Measurements from ENCODE around the gene AIG1.
A peak's percentile ranks its signal among the peaks of the same experiment; 100 is the strongest.
"Not testable (repeated sequence)": the region's sequence is repeated elsewhere in the genome, so short reads cannot be mapped to it uniquely, and the experiment has no call there.

The AIG1 gene

DNA sequence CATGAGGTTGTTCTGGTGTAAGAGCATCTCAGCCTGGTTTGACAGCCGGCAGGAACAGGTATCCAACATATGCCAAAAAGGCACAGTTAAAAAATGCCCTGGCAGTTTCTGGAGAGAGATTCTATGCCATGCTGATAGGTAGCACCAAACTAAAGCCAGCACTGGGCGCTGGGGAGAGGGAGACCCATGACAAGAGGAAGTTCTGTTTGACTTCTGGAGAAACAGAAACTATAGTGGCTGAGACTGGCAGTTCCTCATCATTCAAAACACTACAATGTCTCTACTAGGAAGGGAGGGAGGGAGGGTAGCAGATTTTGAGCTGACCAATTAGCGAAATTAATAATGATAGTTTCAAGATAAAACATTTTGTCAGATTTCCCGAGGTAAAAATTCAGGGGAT, 215.7 kb downstream of the AIG1 start:
- no peak for DNase-seq (ENCODE audit: low spot score)

- no peak for DNase-seq (ENCODE audit: low spot score)
Observed at GRCh38 chr6:143279385-143279784, 218.7 kb downstream of the AIG1 start.

DNA sequence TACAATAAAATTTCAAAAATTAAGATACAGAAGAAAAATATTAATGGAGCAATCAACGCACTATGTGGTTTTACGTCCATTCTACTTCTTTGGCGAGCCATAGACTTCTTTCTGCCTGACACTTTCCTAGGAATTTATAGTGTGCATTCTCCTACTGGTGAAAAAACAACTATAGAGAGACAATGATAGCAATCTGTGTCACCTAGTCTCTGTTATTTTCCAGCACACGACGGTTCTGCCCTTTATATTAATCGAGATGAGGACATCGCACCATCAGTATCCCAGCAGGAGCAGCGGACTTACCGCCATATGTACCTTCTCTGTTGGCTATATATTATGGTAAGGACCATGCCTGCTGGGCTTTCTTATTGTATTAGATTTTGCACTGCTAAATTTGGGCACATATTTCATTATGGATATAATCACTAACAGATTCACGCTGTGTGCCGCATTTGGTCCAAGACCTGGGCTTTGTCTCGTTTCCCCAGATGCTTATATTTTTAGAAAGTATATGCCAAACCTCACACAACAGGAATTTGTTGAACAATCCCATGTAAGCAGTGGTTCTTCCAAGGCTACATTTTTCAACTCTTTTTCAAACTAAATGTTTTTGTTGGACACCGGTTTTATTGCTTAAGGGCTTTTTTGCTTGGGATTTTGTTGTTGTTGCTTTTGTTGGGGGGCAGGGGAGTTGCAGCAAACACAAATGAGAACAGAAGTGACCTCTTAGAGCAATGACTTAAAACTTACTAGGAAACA, 223.4 kb downstream of the AIG1 start:
- no peak for DNase-seq (ENCODE audit: low spot score)

GRCh38 chr6:143286251-143286795, 225.6 kb downstream of the AIG1 start:
- DNase-seq (ENCODE audit: low spot score), result no peak

GRCh38 chr6:143288923-143289322, 228.2 kb downstream of the AIG1 start:
- DNase-seq (ENCODE audit: low spot score), result no peak

DNA sequence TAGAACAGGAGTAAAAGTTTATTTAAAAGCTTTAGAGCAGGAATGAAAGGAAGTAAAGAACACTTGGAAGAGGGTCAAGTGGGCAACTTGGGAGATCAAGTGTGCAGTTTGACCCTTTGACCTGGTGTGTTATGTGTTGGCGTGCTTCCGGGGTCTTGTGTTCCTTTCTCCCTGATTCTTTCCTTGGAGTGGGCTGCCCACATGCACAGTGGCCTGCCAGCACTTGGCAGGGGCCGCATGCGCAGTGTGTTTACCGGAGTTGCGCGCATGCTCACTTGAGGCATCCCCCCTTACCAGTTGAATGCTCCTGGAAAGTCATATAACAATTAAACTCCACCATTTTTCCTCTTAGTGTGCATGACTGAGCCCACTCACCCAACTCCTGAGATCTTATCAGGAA, 229.5 kb downstream of the AIG1 start:
- DNase-seq (ENCODE audit: low spot score), result no peak

- DNase-seq (ENCODE audit: low spot score), result no peak
Observed at GRCh38 chr6:143293523-143293922, 232.8 kb downstream of the AIG1 start.

DNA sequence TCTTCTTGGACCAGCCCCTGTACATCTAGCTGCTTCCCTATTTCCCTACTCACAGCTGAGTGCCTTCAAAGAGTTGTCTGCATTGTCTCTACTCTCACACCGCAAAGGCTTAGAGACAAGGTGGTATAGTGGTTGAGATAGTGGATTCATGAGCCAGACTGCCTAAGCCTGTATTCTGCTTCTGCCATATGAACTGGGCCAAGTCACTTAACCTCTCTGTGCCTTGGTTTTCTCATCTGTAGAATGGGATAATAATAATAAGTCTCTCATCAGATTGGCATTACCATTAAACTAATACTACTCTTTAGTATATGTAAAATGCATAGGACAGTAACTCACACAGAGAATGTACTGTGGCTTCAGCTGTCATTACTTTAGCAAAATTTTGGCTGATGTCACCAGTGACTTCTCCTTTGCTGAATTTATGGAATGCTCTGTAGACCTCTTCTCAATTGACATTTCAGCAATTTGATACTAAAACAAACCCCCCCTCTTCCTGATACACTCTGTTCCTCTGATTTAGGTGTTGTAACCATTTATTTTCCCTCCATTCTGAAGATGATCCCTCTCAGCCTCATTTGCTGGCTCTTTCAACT, 233.7 kb downstream of the AIG1 start:
- DNase-seq (ENCODE audit: low spot score), result no peak

- DNase-seq (ENCODE audit: low spot score), result no peak
Observed at GRCh38 chr6:143295932-143296331, 235.2 kb downstream of the AIG1 start.

DNA sequence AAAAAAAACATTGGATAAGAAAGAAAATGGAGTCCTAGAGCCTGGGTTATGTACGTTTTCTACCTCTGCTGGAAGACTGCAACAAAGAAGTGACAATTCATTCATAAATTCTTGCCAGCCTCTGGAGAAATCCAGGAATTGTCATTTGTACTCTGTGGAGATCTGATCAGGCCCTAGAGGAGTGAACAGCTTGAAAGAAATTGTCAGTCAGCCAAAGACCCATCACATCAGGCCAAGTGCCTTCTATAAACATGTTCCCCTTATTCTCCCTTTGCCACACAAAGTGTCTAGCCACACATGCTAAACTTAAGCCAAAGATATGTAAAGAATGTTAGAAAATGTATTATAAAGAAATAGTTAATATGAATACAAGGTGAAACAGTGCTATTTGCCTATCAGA, 237.4 kb downstream of the AIG1 start:
- no peak for DNase-seq (ENCODE audit: low spot score)

GRCh38 chr6:143299253-143300166, 238.8 kb downstream of the AIG1 start:
- DNase-seq (ENCODE audit: low spot score), result no peak

GRCh38 chr6:143301188-143301587, 240.5 kb downstream of the AIG1 start:
- no peak for DNase-seq (ENCODE audit: low spot score)

- not testable (repeated sequence) for DNase-seq (ENCODE audit: low spot score)
Observed at GRCh38 chr6:143307760-143308159, 247.1 kb downstream of the AIG1 start.

GRCh38 chr6:143313163-143313562, 252.5 kb downstream of the AIG1 start:
- no peak for DNase-seq (ENCODE audit: low spot score)

GRCh38 chr6:143321491-143322086, 260.9 kb downstream of the AIG1 start:
- DNase-seq (ENCODE audit: low spot score), result no peak

GRCh38 chr6:143322386-143322785, 261.7 kb downstream of the AIG1 start:
- no peak for DNase-seq (ENCODE audit: low spot score)

- no peak for DNase-seq (ENCODE audit: low spot score)
Observed at GRCh38 chr6:143323729-143324470, 263.2 kb downstream of the AIG1 start.

- DNase-seq (ENCODE audit: low spot score), result peak; percentile 40
Observed at GRCh38 chr6:143325379-143326140, 264.9 kb downstream of the AIG1 start.

- DNase-seq (ENCODE audit: low spot score), result no peak
Observed at GRCh38 chr6:143328876-143329275, 268.2 kb downstream of the AIG1 start.

GRCh38 chr6:143329323-143329722, 268.6 kb downstream of the AIG1 start:
- DNase-seq (ENCODE audit: low spot score), result no peak

DNA sequence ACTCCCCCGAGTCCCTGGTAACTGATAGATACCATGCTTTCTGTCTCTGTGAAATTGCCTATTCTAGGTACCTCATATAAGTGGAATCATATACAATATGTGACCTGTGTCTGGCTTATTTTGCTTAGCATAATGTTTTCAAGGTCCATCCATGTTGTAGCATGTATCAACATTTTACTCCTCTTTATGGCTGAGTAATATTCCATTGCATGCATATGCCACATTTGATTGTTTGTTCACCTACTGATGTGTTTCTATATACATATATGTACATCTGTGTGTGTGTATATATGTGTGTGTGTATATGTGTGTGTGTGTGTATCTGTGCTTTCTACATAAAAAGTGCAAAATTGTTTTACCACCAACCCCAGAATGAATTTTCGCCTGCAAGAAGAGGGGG, 270.7 kb downstream of the AIG1 start:
- no peak for DNase-seq (ENCODE audit: low spot score)
